GM23338 (cell line): ENCODE results near the gene MRE11. TPM values are rescaled to one million over a fixed set of nuclear protein-coding genes. Genes with fewer than 3 reads are reported as not detected.

Source experiments
- ATAC-seq: fragments of 200-7000 bp; cut with Tn5 transposase; 3 replicates; pipeline ENCODE4 v1.9.1; 2020
- DNase-seq: peaks from one replicate; pipeline ENCODE4 v3.0.0-alpha.2; 2015; ENCODE audit warnings: low spot score
- H2AFZ ChIP-seq: fragments of 200-600 bp; sonication (generic); 2 replicates; pipeline ENCODE4 v1.8.0; 2016; ENCODE audit warnings: antibody characterized with exemption, mild to moderate bottlenecking, moderate library complexity
- H3F3A ChIP-seq: fragments of 200-600 bp; sonication (generic); replicated peaks from 2 replicates; pipeline ENCODE4 v1.8.0; 2017; ENCODE audit warnings: antibody characterized with exemption, mixed run types, low read depth
- H3K27ac ChIP-seq: fragments of 200-600 bp; sonication (generic); 2 replicates; pipeline ENCODE4 v1.6.1; 2016; ENCODE audit warnings: low read depth
- H3K27me3 ChIP-seq: fragments of 200-600 bp; sonication (generic); 2 replicates; pipeline ENCODE4 v1.8.0; 2016; ENCODE audit warnings: mild to moderate bottlenecking, mixed run types, moderate library complexity; ENCODE audit not compliant: insufficient read depth
- H3K36me3 ChIP-seq: fragments of 200-600 bp; sonication (generic); 2 replicates; pipeline ENCODE4 v1.8.0; 2016; ENCODE audit warnings: mild to moderate bottlenecking; ENCODE audit not compliant: insufficient read depth
- H3K4me1 ChIP-seq: fragments of 200-600 bp; sonication (generic); 2 replicates; pipeline ENCODE4 v1.8.0; 2016; ENCODE audit warnings: mild to moderate bottlenecking, moderate library complexity; ENCODE audit not compliant: insufficient read depth
- H3K4me2 ChIP-seq: fragments of 200-600 bp; sonication (generic); 2 replicates; pipeline ENCODE4 v1.7.1; 2017; ENCODE audit warnings: mixed run types
- H3K4me3 ChIP-seq: fragments of 200-600 bp; sonication (generic); 2 replicates; pipeline ENCODE4 v1.6.1; 2016; ENCODE audit warnings: mixed run types
- H3K79me2 ChIP-seq: fragments of 200-600 bp; sonication (generic); replicated peaks from 2 replicates; pipeline ENCODE4 v1.8.0; 2017; ENCODE audit warnings: mild to moderate bottlenecking; ENCODE audit not compliant: insufficient read depth
- H3K9me2 ChIP-seq: fragments of 200-600 bp; sonication (generic); 2 replicates; pipeline ENCODE4 v1.8.0; 2017; ENCODE audit not compliant: insufficient read depth
- H4K20me1 ChIP-seq: fragments of 200-600 bp; sonication (generic); replicated peaks from 2 replicates; pipeline ENCODE4 v1.8.0; 2017; ENCODE audit warnings: mild to moderate bottlenecking; ENCODE audit not compliant: insufficient read depth
- H3K27ac Mint-ChIP-seq: 2 replicates; pipeline ENCODE4 v1.8.0; 2020; ENCODE audit warnings: inconsistent platforms, mild to moderate bottlenecking, moderate library complexity, mixed read lengths
- H3K27me3 Mint-ChIP-seq: 3 replicates; pipeline ENCODE4 v1.8.0; 2022; ENCODE audit warnings: low read depth, mild to moderate bottlenecking, moderate library complexity, mixed read lengths, inconsistent platforms; ENCODE audit not compliant: insufficient read depth, poor library complexity
- H3K36me3 Mint-ChIP-seq: 3 replicates; pipeline ENCODE4 v1.8.0; 2021; ENCODE audit warnings: low read depth, mild to moderate bottlenecking, inconsistent platforms, moderate library complexity, mixed read lengths
- H3K4me1 Mint-ChIP-seq: 3 replicates; pipeline ENCODE4 v1.8.0; 2020; ENCODE audit warnings: mild to moderate bottlenecking, inconsistent platforms, mixed read lengths
- H3K4me3 Mint-ChIP-seq: 3 replicates; pipeline ENCODE4 v1.8.0; 2021; ENCODE audit warnings: moderate library complexity, mild to moderate bottlenecking, inconsistent platforms, mixed read lengths
- H3K9me3 Mint-ChIP-seq: 3 replicates; pipeline ENCODE4 v1.8.0; 2020; ENCODE audit warnings: moderate library complexity, mild to moderate bottlenecking, inconsistent platforms, mixed read lengths
- CREB1 ChIP-seq: fragments of 250-450 bp; sonication (Bioruptor Pico); IDR thresholded peaks from 2 replicates; pipeline ENCODE4 v1.5.0; 2020; ENCODE audit warnings: low read depth, mild to moderate bottlenecking, moderate library complexity
- CTCF ChIP-seq, 2 experiments: fragments of 200-600 bp in 1 of 2; sonication (generic) in 1 of 2; conservative IDR thresholded peaks; 2 replicates each; pipeline versions ENCODE4 v1.5.1 to v1.6.1; 2016 to 2017; ENCODE audit warnings: antibody characterized with exemption in 2 of 2, low read depth in 2 of 2, mild to moderate bottlenecking in 2 of 2, moderate library complexity in 1 of 2
- ETS1 ChIP-seq: IDR thresholded peaks from 2 replicates; pipeline ENCODE4 v1.6.1; 2016; ENCODE audit warnings: antibody characterized with exemption
- EZH2 ChIP-seq: fragments of 200-600 bp; sonication (generic); IDR thresholded peaks from one replicate; pipeline ENCODE4 v1.8.0; 2017; ENCODE audit warnings: antibody characterized with exemption, mild to moderate bottlenecking, low read depth; ENCODE audit not compliant: unreplicated experiment
- EZH2phosphoT487 ChIP-seq: fragments of 200-600 bp; sonication (generic); IDR thresholded peaks from one replicate; pipeline ENCODE4 v1.8.1; 2018; ENCODE audit warnings: antibody characterized with exemption; ENCODE audit not compliant: unreplicated experiment
- JUNB ChIP-seq: IDR thresholded peaks from one replicate; pipeline ENCODE4 v1.6.1; 2016; ENCODE audit warnings: antibody characterized with exemption; ENCODE audit not compliant: unreplicated experiment
- REST ChIP-seq: IDR thresholded peaks from one replicate; pipeline ENCODE4 v1.6.1; 2018; ENCODE audit warnings: antibody characterized with exemption; ENCODE audit not compliant: unreplicated experiment
- STAT1 ChIP-seq: IDR thresholded peaks from one replicate; pipeline ENCODE4 v1.6.1; 2016; ENCODE audit warnings: antibody characterized with exemption; ENCODE audit not compliant: unreplicated experiment
- ZNF114 ChIP-seq: fragments of 250-450 bp; sonication (Bioruptor Pico); IDR thresholded peaks from 2 replicates; pipeline ENCODE4 v1.5.0; 2020; ENCODE audit warnings: mild to moderate bottlenecking, moderate library complexity
- ZNF331 ChIP-seq: fragments of 250-450 bp; sonication (Bioruptor Pico); IDR thresholded peaks from 2 replicates; pipeline ENCODE4 v1.5.0; 2020; ENCODE audit warnings: low read depth, mild to moderate bottlenecking, moderate library complexity
- ZNF462 ChIP-seq: fragments of 250-450 bp; sonication (Bioruptor Pico); IDR thresholded peaks from 2 replicates; pipeline ENCODE4 v1.5.0; 2020; ENCODE audit warnings: mild to moderate bottlenecking, moderate library complexity
- polyA plus RNA-seq: library from polyadenylated mRNA; unstranded; fragments of >200 nt; fragmentation: Nextera tagmentation; extraction: Ambion mirVana; gene quantifications from 2 replicates; pipeline ENCODE4 v1.2.1, GENCODE V29; 2016
- total RNA-seq: library from RNA; depleted of rRNA; stranded (reverse); fragments of >200 nt; shearing (Covaris generic); gene quantifications from 2 replicates; pipeline ENCODE4 v1.2.3, GENCODE V29; 2014

MRE11 gene
- total and polyA plus RNA-seq, 2 experiments from 2014 or later, result 23.3 to 38.5 TPM

- TF ChIP-seq ZNF462 (CRISPR knock-in tag) (no peak), ETS1 (no peak), EZH2 (no peak), ZNF114 (no peak)
Measured at GRCh38 chr11:94405062-94405833, 88.4 kb downstream of the MRE11 start (continued).

GRCh38 chr11:94402355-94402754 is 91.3 kb downstream of the MRE11 start:
- Histone ChIP-seq H3K4me2 (peak overlapping the region; percentile 92), H3K27me3 (peaks cover 39% of the 10 kb centered on the region), H3K9me2 (no peaks in the 10 kb centered on the region), H3K27ac (no peak overlapping the region), H3K4me1 (peaks cover 12% of the 10 kb centered on the region), H4K20me1 (no peaks in the 10 kb centered on the region), H2AFZ (no peak overlapping the region), H3K79me2 (no peaks in the 10 kb centered on the region), H3F3A (no peaks in the 10 kb centered on the region), H3K4me3 (no peak overlapping the region), H3K36me3 (no peaks in the 10 kb centered on the region)
- Mint-ChIP-seq H3K27me3 (peaks cover 38% of the 10 kb centered on the region), H3K4me3 (peak overlapping the region; percentile 66), H3K9me3 (peaks cover 6% of the 10 kb centered on the region; the same call in 2 of the 3 replicates), H3K4me1 (peaks cover 13% of the 10 kb centered on the region), H3K36me3 (peaks cover 2% of the 10 kb centered on the region; the same call in 2 of the 3 replicates), H3K27ac (no peak overlapping the region)
- DNase-seq (no peak), ATAC-seq (no peak)
- no peak for TF ChIP-seq ZNF114
- no peak for TF ChIP-seq EZH2phosphoT487
- no peak for TF ChIP-seq REST
- no peak for TF ChIP-seq CREB1 (CRISPR knock-in tag)
- TF ChIP-seq STAT1, result no peak
- no peak for TF ChIP-seq CTCF (conservative IDR thresholded peaks at IDR 0.05; ENCODE audit: low read depth in 2 of 2)
- no peak for TF ChIP-seq ZNF331 (CRISPR knock-in tag)
- TF ChIP-seq JUNB, result no peak
